Prostate gland (tissue), 2 donors: ENCODE data around the gene DAPK3. TPM values are rescaled to one million over a fixed set of nuclear protein-coding genes. Genes with fewer than 3 reads are reported as not detected.
"Not testable (repeated sequence)": the region's sequence is repeated elsewhere in the genome, so short reads cannot be mapped to it uniquely, and the experiment has no call there.

Experiments
- DNase-seq: peaks from one replicate; pipeline ENCODE4 v3.0.0-alpha.2; 2019; ENCODE audit warnings: low spot score
- H3K27ac ChIP-seq, 2 donors: fragments of 200-600 bp; sonication (generic); 2 replicates each; pipeline ENCODE4 v1.5.1; 2017 to 2019
- H3K27me3 ChIP-seq: fragments of 200-600 bp; sonication (generic); replicated peaks from 2 replicates; pipeline ENCODE4 v1.5.1; 2019; ENCODE audit not compliant: insufficient read depth
- H3K36me3 ChIP-seq, 2 donors: fragments of 200-600 bp; sonication (generic); 1 replicate in 1 of 2; 2 replicates in 1 of 2; pipeline versions ENCODE4 v1.5.1 to v1.8.1; 2017 to 2019
- H3K4me1 ChIP-seq: fragments of 200-600 bp; sonication (generic); replicated peaks from 2 replicates; pipeline ENCODE4 v1.5.1; 2019
- H3K4me3 ChIP-seq, 2 donors: fragments of 200-600 bp; sonication (generic); 2 replicates each; pipeline ENCODE4 v1.5.1; 2017 to 2019
- H3K9me3 ChIP-seq: fragments of 200-600 bp; sonication (generic); 2 replicates; pipeline ENCODE4 v1.5.1; 2017
- POLR2A ChIP-seq: fragments of 450-650 bp; IDR thresholded peaks from one replicate; pipeline ENCODE4 v1.6.1; 2016; ENCODE audit warnings: antibody characterized with exemption, mild to moderate bottlenecking
- POLR2AphosphoS5 ChIP-seq: sonication (generic); formaldehyde crosslinking; IDR thresholded peaks from one replicate; pipeline ENCODE4 v1.6.1; 2017; ENCODE audit warnings: antibody characterized with exemption
- WGBS: methylation state at CpG from one replicate; pipeline ENCODE4 v1.1.5; 2018; 5-methylcytosine and 5-hydroxymethylcytosine counted together
- intact Hi-C: fragments of 100-400 bp; cut with DNase I; formaldehyde crosslinking; loops from one replicate; pipeline ENCODE4 v1.14.2; 2022
- total RNA-seq, 2 donors: library from RNA; depleted of rRNA; stranded (reverse); fragments of >200 nt; gene quantifications; one replicate each; pipeline ENCODE4 v1.1.0, GENCODE V29; 2016
- TF ChIP-seq, protein P1 (sequence below), 4 experiments: fragments of 200-600 bp in 2 of 4; fragments of 450-650 bp in 2 of 4; sonication (generic) in 2 of 4; IDR thresholded peaks; 1 replicate in 3 of 4; 2 replicates in 1 of 4; pipeline ENCODE4 v1.5.1; 2016 to 2019; ENCODE audit warnings: antibody characterized with exemption in 4 of 4, mild to moderate bottlenecking in 2 of 4, moderate library complexity in 2 of 4

DAPK3 gene
- total RNA-seq, 2 donors from 2014 or later: 87.1 to 107 TPM

DNA sequence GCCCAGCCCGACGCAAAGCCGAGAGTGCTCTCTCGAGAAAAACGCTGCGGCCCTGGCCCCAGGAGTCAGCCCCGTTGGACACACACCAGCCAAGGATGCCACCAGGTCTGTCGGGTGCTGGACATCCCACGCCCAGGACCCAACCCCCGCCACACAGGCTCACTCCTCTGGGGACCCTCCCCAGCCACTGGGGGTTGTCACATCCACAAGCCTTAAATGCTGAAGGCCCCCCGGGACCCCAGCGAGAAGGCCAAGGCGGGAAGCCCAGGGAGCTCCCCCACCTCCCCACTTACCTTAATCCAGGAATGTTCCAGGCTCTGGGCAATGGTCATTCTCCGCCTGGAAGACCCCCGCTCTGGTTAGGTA, 11.2 kb downstream of the DAPK3 start:
- Histone ChIP-seq H3K9me3 (no peaks in the 10 kb centered on the region), H3K4me1 (no peaks in the 10 kb centered on the region), H3K4me3 (no peak overlapping the region), H3K27me3 (no peaks in the 10 kb centered on the region), H3K27ac (no peak overlapping the region), H3K36me3 (peaks cover 24 to 55% of the 10 kb centered on the region in 2 donors)
- DNase-seq: no peak
- no peak for TF ChIP-seq POLR2A
- TF ChIP-seq, protein P1, sequence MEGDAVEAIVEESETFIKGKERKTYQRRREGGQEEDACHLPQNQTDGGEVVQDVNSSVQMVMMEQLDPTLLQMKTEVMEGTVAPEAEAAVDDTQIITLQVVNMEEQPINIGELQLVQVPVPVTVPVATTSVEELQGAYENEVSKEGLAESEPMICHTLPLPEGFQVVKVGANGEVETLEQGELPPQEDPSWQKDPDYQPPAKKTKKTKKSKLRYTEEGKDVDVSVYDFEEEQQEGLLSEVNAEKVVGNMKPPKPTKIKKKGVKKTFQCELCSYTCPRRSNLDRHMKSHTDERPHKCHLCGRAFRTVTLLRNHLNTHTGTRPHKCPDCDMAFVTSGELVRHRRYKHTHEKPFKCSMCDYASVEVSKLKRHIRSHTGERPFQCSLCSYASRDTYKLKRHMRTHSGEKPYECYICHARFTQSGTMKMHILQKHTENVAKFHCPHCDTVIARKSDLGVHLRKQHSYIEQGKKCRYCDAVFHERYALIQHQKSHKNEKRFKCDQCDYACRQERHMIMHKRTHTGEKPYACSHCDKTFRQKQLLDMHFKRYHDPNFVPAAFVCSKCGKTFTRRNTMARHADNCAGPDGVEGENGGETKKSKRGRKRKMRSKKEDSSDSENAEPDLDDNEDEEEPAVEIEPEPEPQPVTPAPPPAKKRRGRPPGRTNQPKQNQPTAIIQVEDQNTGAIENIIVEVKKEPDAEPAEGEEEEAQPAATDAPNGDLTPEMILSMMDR (IDR thresholded peaks at IDR 0.05): no peak
- TF ChIP-seq POLR2AphosphoS5: no peak
- WGBS: 95% methylated on average over 14 of the region's 15 CpGs
- intact Hi-C loops: no loop called here

DNA sequence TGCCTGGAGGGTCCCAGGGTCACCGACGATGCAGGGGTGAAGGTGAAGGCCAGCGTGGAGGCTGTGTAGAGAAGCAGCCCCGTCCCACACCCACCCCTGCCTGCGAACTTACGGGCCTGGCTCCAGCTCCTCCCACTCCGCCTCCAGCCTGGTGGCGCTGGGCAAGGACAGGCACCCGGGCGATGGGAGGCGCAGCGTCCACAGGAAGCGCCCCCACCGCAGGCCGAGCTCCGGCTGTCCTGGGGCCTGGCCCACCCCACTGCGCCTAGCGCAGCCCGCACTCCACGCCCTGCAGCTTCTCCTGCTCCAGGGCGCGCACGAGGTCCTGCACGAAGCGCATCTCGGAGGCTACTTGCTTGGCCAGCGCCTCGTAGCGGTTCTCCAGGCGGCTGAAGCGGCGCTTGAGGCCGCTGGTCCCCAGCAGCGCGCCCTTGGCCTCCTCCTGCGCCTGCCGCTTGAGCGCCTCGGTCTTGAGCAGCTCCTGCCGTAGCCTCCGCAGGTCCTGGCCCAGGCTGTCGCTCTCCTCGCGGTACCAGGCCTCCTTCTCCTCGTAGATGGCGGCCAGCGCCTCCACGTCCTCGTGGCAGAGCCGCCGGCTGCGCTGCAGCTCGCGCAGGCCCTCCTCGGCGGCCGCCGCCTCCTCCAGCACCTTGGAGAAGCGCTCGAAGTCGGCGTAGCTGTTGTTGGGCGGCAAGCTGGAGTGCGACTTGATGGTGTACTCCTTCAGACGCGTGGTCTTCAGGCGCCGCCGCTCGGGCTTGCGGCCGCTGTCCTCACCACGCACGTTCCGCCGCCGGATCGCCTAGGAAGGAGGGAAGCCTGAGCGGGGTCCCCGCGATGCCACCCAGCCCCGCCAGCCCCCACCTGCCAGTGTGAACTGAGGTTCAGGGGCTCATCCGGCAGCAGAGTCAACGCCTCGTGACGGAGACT, 11.8 kb downstream of the DAPK3 start:
- Histone ChIP-seq H3K4me1 (no peaks in the 10 kb centered on the region), H3K4me3 (no peak overlapping the region), H3K36me3 (peaks cover 23 to 49% of the 10 kb centered on the region in 2 donors), H3K27ac (no peak overlapping the region), H3K9me3 (no peaks in the 10 kb centered on the region), H3K27me3 (no peaks in the 10 kb centered on the region)
- no peak for DNase-seq
- WGBS: 96% methylated on average over 86 of the region's 86 CpGs
- TF ChIP-seq, protein P1 (IDR thresholded peaks at IDR 0.05): no peak
- TF ChIP-seq POLR2A: no peak
- no peak for TF ChIP-seq POLR2AphosphoS5
- intact Hi-C loops: no loop called here

DNA sequence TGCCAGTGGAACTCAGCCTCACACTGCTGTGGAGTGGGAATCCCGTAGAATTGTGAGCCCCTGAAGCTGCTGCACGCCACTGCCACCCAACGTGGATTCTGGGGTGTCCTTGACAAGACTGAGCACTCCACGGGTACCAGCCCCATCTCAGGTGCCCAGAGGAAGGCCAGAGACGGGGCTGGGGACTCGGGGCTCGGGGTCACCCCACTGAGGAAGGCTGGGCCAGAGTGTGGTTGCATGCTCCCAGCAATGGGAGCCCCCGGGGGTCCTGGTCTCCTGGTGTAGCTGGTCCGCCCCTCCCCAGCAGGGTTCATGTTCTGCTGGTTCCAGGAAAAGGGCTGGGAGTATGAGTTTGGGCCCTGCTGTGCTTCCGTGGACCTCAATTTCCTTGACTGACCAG, 15.2 kb downstream of the DAPK3 start:
- no peaks in the 10 kb centered on the region for H3K4me1 ChIP-seq
- DNase-seq: no peak
- intact Hi-C loops: no loop called here

DNA sequence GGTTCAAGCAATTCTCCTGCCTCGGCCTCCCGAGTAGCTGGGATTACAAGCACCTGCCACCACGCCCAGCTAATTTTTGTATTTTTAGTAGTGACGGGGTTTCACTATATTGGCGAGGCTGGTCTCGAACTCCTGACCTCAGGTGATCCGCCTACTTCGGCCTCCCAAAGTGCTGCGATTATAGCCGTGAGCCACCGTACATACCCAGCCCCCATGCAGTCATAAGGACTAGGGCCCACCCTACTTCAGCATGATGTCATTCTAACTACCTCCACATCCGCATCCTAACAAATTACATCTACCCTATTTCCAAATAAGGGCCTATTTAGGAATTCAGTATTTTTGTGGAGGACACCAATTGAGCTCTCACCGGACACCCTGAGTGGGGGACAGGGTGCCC, 15.6 kb downstream of the DAPK3 start:
- H3K4me1 ChIP-seq, H3K27ac ChIP-seq, DNase-seq, intact Hi-C loops, H3K27me3 ChIP-seq, H3K4me3 ChIP-seq, H3K9me3 ChIP-seq: not testable (repeated sequence)
- 93% methylated on average over 13 of the region's 13 CpGs for WGBS
- peaks cover 14 to 20% of the 10 kb centered on the region in 2 donors for H3K36me3 ChIP-seq

More for the DNA sequence above, 15.2 kb downstream of the DAPK3 start:
- H3K27me3 ChIP-seq: no peaks in the 10 kb centered on the region
- no peak overlapping the region for H3K27ac ChIP-seq
- peaks cover 14 to 21% of the 10 kb centered on the region in 2 donors for H3K36me3 ChIP-seq
- no peaks in the 10 kb centered on the region for H3K9me3 ChIP-seq
- no peak overlapping the region for H3K4me3 ChIP-seq
- 87% methylated on average over 10 of the region's 10 CpGs for WGBS
- TF ChIP-seq, protein P1 (IDR thresholded peaks at IDR 0.05): no peak
- TF ChIP-seq POLR2A: no peak
- TF ChIP-seq POLR2AphosphoS5: no peak

- intact Hi-C loops: no loop called here
- no peak overlapping the region for H3K4me3 ChIP-seq
- H3K27me3 ChIP-seq: no peaks in the 10 kb centered on the region
- no peak for TF ChIP-seq POLR2AphosphoS5
- no peak overlapping the region for H3K27ac ChIP-seq
- WGBS: 77% methylated on average over 11 of the region's 12 CpGs
- H3K36me3 ChIP-seq: peaks cover 4 to 10% of the 10 kb centered on the region in 2 donors
- H3K9me3 ChIP-seq: no peaks in the 10 kb centered on the region
- H3K4me1 ChIP-seq: no peaks in the 10 kb centered on the region
- DNase-seq: no peak
These were observed 16.8 kb downstream of the DAPK3 start for GRCh38 chr19:3954107-3954506.

GRCh38 chr19:3952755-3953276, 18.1 kb downstream of the DAPK3 start:
- intact Hi-C loops: not testable (repeated sequence)

More at GRCh38 chr19:3952755-3953276, 18.1 kb downstream of the DAPK3 start:
- not testable (repeated sequence) for DNase-seq, H3K4me1 ChIP-seq, H3K9me3 ChIP-seq, H3K4me3 ChIP-seq, H3K36me3 ChIP-seq, H3K27ac ChIP-seq, H3K27me3 ChIP-seq
- 88% methylated on average over 9 of the region's 9 CpGs for WGBS
